ENCODE measurements around the gene ELF4.

Gene ELF4

GRCh38 chrX:130018143-130018542 is 92.2 kb downstream of the ELF4 start:
- H3K4me3 ChIP-seq (ENCODE audit: low read length) = no peak overlapping the region
- H3K27me3 ChIP-seq (ENCODE audit: control insufficient read depth, low read length) = no peaks in the 10 kb centered on the region
- no peaks in the 10 kb centered on the region for H4K20me1 ChIP-seq (ENCODE audit: control insufficient read depth, insufficient read depth, low read depth, low read length)
- H3K79me2 ChIP-seq (ENCODE audit: control insufficient read depth, low read length) = no peaks in the 10 kb centered on the region
- H3K9me2 ChIP-seq (replicated peaks; ENCODE audit: control insufficient read depth, low read length) = no peaks in the 10 kb centered on the region
- H3K36me3 ChIP-seq (ENCODE audit: control insufficient read depth, low read length) = no peaks in the 10 kb centered on the region
- no peak overlapping the region for H3K27ac ChIP-seq (ENCODE audit: low read depth, low read length)
- no peaks in the 10 kb centered on the region for H3K9me3 ChIP-seq (ENCODE audit: control insufficient read depth, insufficient read depth, low read length)
- H3K4me1 ChIP-seq (ENCODE audit: control insufficient read depth, low read length) = no peaks in the 10 kb centered on the region
- TF ChIP-seq CTCF (IDR thresholded peaks at IDR 0.05; ENCODE audit: low read depth, low read length, poor library complexity, severe bottlenecking) (no peak), EZH2phosphoT487 (IDR thresholded peaks at IDR 0.05; ENCODE audit: borderline replicate concordance, low read length) (no peak)
- no peaks in the 10 kb centered on the region for H3F3A ChIP-seq (ENCODE audit: control insufficient read depth, insufficient read depth)
- H3K4me2 ChIP-seq (ENCODE audit: low read length) = no peak overlapping the region

- Histone ChIP-seq H3K27me3 (ENCODE audit: control insufficient read depth, low read length) (no peaks in the 10 kb centered on the region), H3K27ac (ENCODE audit: low read depth, low read length) (no peak overlapping the region), H3K79me2 (ENCODE audit: control insufficient read depth, low read length) (no peaks in the 10 kb centered on the region), H4K20me1 (ENCODE audit: control insufficient read depth, insufficient read depth, low read depth, low read length) (no peaks in the 10 kb centered on the region), H3K36me3 (ENCODE audit: control insufficient read depth, low read length) (no peaks in the 10 kb centered on the region), H3K9me3 (ENCODE audit: control insufficient read depth, insufficient read depth, low read length) (no peaks in the 10 kb centered on the region), H3K4me2 (ENCODE audit: low read length) (no peak overlapping the region), H3K4me3 (ENCODE audit: low read length) (no peak overlapping the region), H3K4me1 (ENCODE audit: control insufficient read depth, low read length) (no peaks in the 10 kb centered on the region), H3F3A (ENCODE audit: control insufficient read depth, insufficient read depth) (no peaks in the 10 kb centered on the region), H3K9me2 (replicated peaks; ENCODE audit: control insufficient read depth, low read length) (no peaks in the 10 kb centered on the region)
- no peak for TF ChIP-seq EZH2phosphoT487 (IDR thresholded peaks at IDR 0.05; ENCODE audit: borderline replicate concordance, low read length)
- TF ChIP-seq CTCF (IDR thresholded peaks at IDR 0.05; ENCODE audit: low read depth, low read length, poor library complexity, severe bottlenecking) = no peak
These were observed 95.1 kb downstream of the ELF4 start for GRCh38 chrX:130015181-130015580.

All from DOHH2 (cell line).